Measurements from ENCODE around the gene NACA2.
"Not testable (repeated sequence)": the region's sequence is repeated elsewhere in the genome, so short reads cannot be mapped to it uniquely, and the experiment has no call there.

Gene NACA2

GRCh38 chr17:61598014-61598413 is 7.0 kb upstream of the NACA2 start:
- no peak for DNase-seq

- DNase-seq: no peak
These were observed 6.6 kb upstream of the NACA2 start for GRCh38 chr17:61597607-61598006.

GRCh38 chr17:61595418-61596186 is 4.6 kb upstream of the NACA2 start:
- no peak for DNase-seq

GRCh38 chr17:61594294-61594825 is 3.3 kb upstream of the NACA2 start:
- DNase-seq: no peak

- no peak for DNase-seq
These were observed 2.4 kb upstream of the NACA2 start for GRCh38 chr17:61593426-61593825.

GRCh38 chr17:61591930-61592329 is 911 bp upstream of the NACA2 start:
- no peak for DNase-seq

GRCh38 chr17:61589990-61590389 is 1.0 kb downstream of the NACA2 start:
- DNase-seq: no peak

GRCh38 chr17:61587807-61588660 is 3.0 kb downstream of the NACA2 start:
- DNase-seq: no peak

- no peak for DNase-seq
These were observed 3.8 kb downstream of the NACA2 start for GRCh38 chr17:61587242-61587641.

- not testable (repeated sequence) for DNase-seq
These were observed 4.4 kb downstream of the NACA2 start for GRCh38 chr17:61586622-61587021.

- DNase-seq: no peak
These were observed 4.9 kb downstream of the NACA2 start for GRCh38 chr17:61586031-61586566.

GRCh38 chr17:61584866-61585265 is 6.2 kb downstream of the NACA2 start:
- no peak for DNase-seq

GRCh38 chr17:61584266-61584665 is 6.8 kb downstream of the NACA2 start:
- DNase-seq: no peak

GRCh38 chr17:61583660-61584264 is 7.3 kb downstream of the NACA2 start:
- no peak for DNase-seq

GRCh38 chr17:61583242-61583641 is 7.8 kb downstream of the NACA2 start:
- no peak for DNase-seq

GRCh38 chr17:61582593-61582992 is 8.4 kb downstream of the NACA2 start:
- no peak for DNase-seq

GRCh38 chr17:61581611-61582349 is 9.2 kb downstream of the NACA2 start:
- no peak for DNase-seq

- DNase-seq: no peak
These were observed 10.5 kb downstream of the NACA2 start for GRCh38 chr17:61580502-61580901.

- DNase-seq: no peak
These were observed 11.1 kb downstream of the NACA2 start for GRCh38 chr17:61579961-61580360.

- no peak for DNase-seq
These were observed 11.7 kb downstream of the NACA2 start for GRCh38 chr17:61579347-61579746.

- DNase-seq: no peak
These were observed 12.4 kb downstream of the NACA2 start for GRCh38 chr17:61578645-61579044.

GRCh38 chr17:61575983-61576382 is 15.0 kb downstream of the NACA2 start:
- no peak for DNase-seq

Measured in CD4-positive, alpha-beta T cell treated with Interleukin-17A for 4 hours (primary cell).